K562 (cell line): ENCODE data around the gene SLFN14.

Source experiments
- ARNT ChIP-seq, 2 experiments: fragments of 450-650 bp; IDR thresholded peaks; 2 replicates each; pipeline ENCODE4 v1.6.1; 2016; ENCODE audit warnings: mild to moderate bottlenecking in 1 of 2
- BCL6 ChIP-seq: fragments of 250-450 bp; sonication (Bioruptor Pico); IDR thresholded peaks from 2 replicates; pipeline ENCODE4 v1.4.0; 2020
- CEBPB ChIP-seq: fragments of 450-650 bp; IDR thresholded peaks from 2 replicates; pipeline ENCODE4 v1.6.1; 2016; ENCODE audit warnings: missing genetic modification characterization, missing compliant biosample characterization
- HMG20B ChIP-seq: fragments of 250-450 bp; sonication (Bioruptor Pico); IDR thresholded peaks from 2 replicates; pipeline ENCODE4 v1.5.0; 2021; ENCODE audit warnings: mild to moderate bottlenecking
- SNRNP70 ChIP-seq: fragments of 200-400 bp; formaldehyde crosslinking; optimal IDR thresholded peaks from 2 replicates; pipeline ENCODE3; 2017; ENCODE audit warnings: low read depth, low read length
- ZNF3 ChIP-seq: fragments of 250-450 bp; sonication (Bioruptor Pico); IDR thresholded peaks from 2 replicates; pipeline ENCODE4 v1.5.0; 2021; ENCODE audit warnings: mild to moderate bottlenecking, moderate library complexity
- TF ChIP-seq, protein P1 (sequence below), 3 experiments: IDR thresholded peaks in 2 of 3; conservative IDR thresholded peaks in 1 of 3; 2 replicates each; pipeline ENCODE4 v1.5.1; 2011 to 2012; ENCODE audit warnings: low read length in 3 of 3, mild to moderate bottlenecking in 3 of 3, control low read depth in 2 of 3, improper control_type of control experiment in 1 of 3, inconsistent platforms in 1 of 3, low read depth in 1 of 3, mixed read lengths in 1 of 3, moderate library complexity in 1 of 3; ENCODE audit not compliant: insufficient read depth in 2 of 3

DNA sequence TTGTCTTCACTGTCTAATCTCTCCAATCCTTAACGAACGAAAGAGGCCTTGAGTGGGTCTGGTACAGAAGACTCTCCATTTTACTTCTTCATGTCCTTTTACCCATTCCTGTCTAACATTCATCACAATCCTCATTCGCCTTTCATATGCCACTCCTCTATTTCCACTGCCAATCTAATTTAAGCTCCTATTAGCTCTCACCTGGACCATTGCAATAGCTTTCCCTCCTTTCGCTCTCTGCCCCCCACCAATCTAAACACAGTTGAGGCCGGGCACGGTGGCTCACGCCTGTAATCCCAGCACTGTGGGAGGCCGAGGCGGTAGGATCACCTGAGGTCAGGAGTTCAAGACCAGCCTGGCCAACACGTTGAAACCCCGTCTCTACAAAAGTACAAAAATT is 6.3 kb upstream of the SLFN14 start:
- TF ChIP-seq CEBPB (tag) (no peak), SNRNP70 (no peak), BCL6 (CRISPR knock-in tag) (no peak), ZNF3 (CRISPR knock-in tag) (no peak), HMG20B (CRISPR knock-in tag) (no peak), ARNT (IDR thresholded peaks at IDR 0.05) (no peak)
- TF ChIP-seq, protein P1, sequence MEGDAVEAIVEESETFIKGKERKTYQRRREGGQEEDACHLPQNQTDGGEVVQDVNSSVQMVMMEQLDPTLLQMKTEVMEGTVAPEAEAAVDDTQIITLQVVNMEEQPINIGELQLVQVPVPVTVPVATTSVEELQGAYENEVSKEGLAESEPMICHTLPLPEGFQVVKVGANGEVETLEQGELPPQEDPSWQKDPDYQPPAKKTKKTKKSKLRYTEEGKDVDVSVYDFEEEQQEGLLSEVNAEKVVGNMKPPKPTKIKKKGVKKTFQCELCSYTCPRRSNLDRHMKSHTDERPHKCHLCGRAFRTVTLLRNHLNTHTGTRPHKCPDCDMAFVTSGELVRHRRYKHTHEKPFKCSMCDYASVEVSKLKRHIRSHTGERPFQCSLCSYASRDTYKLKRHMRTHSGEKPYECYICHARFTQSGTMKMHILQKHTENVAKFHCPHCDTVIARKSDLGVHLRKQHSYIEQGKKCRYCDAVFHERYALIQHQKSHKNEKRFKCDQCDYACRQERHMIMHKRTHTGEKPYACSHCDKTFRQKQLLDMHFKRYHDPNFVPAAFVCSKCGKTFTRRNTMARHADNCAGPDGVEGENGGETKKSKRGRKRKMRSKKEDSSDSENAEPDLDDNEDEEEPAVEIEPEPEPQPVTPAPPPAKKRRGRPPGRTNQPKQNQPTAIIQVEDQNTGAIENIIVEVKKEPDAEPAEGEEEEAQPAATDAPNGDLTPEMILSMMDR (IDR thresholded peaks at IDR 0.05 in 2 of 3, conservative IDR thresholded peaks at IDR 0.05 in 1 of 3; ENCODE audit: insufficient read depth in 2 of 3, low read depth in 1 of 3, low read length in 3 of 3): no peak
